ENCODE measurements around the gene CDC42EP1.

DNA sequence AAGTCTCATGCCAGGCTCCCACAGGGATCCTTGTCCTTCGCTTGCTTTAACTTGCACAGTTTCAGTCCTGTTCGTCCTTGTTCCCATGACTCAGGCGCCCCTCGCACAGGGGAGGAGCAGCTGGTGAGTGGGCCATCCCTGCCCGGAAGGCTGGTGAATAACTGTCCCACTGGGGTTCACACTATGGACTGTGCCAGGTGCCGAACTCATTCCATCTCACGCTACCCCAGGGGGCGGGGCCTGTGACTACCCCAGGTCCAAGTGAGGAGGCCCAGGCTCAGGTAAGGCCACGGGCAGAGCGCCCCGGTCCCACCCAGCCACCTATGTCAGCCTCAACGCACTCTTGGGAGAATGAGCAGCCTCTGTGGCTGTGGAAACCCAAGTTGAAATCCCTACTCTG, 33.9 kb upstream of the CDC42EP1 start:
- TF ChIP-seq TAF1 (IDR thresholded peaks at IDR 0.05; ENCODE audit: borderline replicate concordance, insufficient read depth, low read length) (no peak), POLR2AphosphoS5 (IDR thresholded peaks at IDR 0.05; ENCODE audit: low read depth, low read length) (no peak)
- TF ChIP-seq, protein P1, sequence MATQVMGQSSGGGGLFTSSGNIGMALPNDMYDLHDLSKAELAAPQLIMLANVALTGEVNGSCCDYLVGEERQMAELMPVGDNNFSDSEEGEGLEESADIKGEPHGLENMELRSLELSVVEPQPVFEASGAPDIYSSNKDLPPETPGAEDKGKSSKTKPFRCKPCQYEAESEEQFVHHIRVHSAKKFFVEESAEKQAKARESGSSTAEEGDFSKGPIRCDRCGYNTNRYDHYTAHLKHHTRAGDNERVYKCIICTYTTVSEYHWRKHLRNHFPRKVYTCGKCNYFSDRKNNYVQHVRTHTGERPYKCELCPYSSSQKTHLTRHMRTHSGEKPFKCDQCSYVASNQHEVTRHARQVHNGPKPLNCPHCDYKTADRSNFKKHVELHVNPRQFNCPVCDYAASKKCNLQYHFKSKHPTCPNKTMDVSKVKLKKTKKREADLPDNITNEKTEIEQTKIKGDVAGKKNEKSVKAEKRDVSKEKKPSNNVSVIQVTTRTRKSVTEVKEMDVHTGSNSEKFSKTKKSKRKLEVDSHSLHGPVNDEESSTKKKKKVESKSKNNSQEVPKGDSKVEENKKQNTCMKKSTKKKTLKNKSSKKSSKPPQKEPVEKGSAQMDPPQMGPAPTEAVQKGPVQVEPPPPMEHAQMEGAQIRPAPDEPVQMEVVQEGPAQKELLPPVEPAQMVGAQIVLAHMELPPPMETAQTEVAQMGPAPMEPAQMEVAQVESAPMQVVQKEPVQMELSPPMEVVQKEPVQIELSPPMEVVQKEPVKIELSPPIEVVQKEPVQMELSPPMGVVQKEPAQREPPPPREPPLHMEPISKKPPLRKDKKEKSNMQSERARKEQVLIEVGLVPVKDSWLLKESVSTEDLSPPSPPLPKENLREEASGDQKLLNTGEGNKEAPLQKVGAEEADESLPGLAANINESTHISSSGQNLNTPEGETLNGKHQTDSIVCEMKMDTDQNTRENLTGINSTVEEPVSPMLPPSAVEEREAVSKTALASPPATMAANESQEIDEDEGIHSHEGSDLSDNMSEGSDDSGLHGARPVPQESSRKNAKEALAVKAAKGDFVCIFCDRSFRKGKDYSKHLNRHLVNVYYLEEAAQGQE (IDR thresholded peaks at IDR 0.05; ENCODE audit: insufficient read depth in 1 of 2, low read depth in 2 of 2, low read length in 2 of 2), result no peak
